SU-DHL-6 (cell line): ENCODE data around the gene TMEM184A.

Experiments used
- H2AFZ ChIP-seq: fragments of 200-600 bp; sonication (generic); 2 replicates; pipeline ENCODE4 v1.6.1; 2014; ENCODE audit warnings: low read depth, mild to moderate bottlenecking, moderate library complexity, mixed read lengths, antibody characterized with exemption, low read length; ENCODE audit not compliant: severe bottlenecking
- H3F3A ChIP-seq: fragments of 200-600 bp; shearing (Covaris generic); 2 replicates; pipeline ENCODE4 v1.6.0; 2016; ENCODE audit warnings: antibody characterized with exemption, mild to moderate bottlenecking; ENCODE audit not compliant: insufficient read depth
- H3K27ac ChIP-seq: fragments of 200-600 bp; sonication (generic); 2 replicates; pipeline ENCODE4 v1.5.1; 2016; ENCODE audit warnings: low read depth, mild to moderate bottlenecking, low read length, moderate library complexity, mixed read lengths
- H3K27me3 ChIP-seq: fragments of 200-600 bp; sonication (generic), shearing (Covaris generic); 2 replicates; pipeline ENCODE4 v1.6.0; 2014; ENCODE audit warnings: mild to moderate bottlenecking, low read length
- H3K36me3 ChIP-seq: fragments of 200-600 bp; sonication (generic); 2 replicates; pipeline ENCODE4 v1.6.1; 2014; ENCODE audit warnings: mild to moderate bottlenecking, low read length, mixed read lengths
- H3K4me2 ChIP-seq: fragments of 300-600, 200-600 bp; shearing (Covaris generic), sonication (generic); 2 replicates; pipeline ENCODE4 v1.6.0; 2014; ENCODE audit warnings: low read length, low read depth, mild to moderate bottlenecking; ENCODE audit not compliant: poor library complexity, severe bottlenecking
- H3K4me3 ChIP-seq: fragments of 200-600 bp; sonication (generic); 2 replicates; pipeline ENCODE4 v1.5.1; 2014; ENCODE audit warnings: antibody characterized with exemption, low read length, mild to moderate bottlenecking, mixed read lengths; ENCODE audit not compliant: insufficient read depth, poor library complexity, severe bottlenecking
- H3K79me2 ChIP-seq: fragments of 200-600 bp; sonication (generic); 2 replicates; pipeline ENCODE4 v1.6.1; 2014; ENCODE audit warnings: mild to moderate bottlenecking, low read length, moderate library complexity; ENCODE audit not compliant: insufficient read depth
- H3K9ac ChIP-seq: fragments of 200-600 bp; sonication (generic); 2 replicates; pipeline ENCODE4 v1.7.0; 2014; ENCODE audit warnings: mild to moderate bottlenecking, low read length
- H3K9me2 ChIP-seq: fragments of 200-600 bp; sonication (generic); replicated peaks from 2 replicates; pipeline ENCODE4 v1.6.1; 2014; ENCODE audit warnings: low read length; ENCODE audit not compliant: insufficient read depth
- H3K9me3 ChIP-seq: fragments of 200-600 bp; sonication (generic); 2 replicates; pipeline ENCODE4 v1.6.1; 2014; ENCODE audit warnings: low read length, mixed read lengths; ENCODE audit not compliant: insufficient read depth
- H4K20me1 ChIP-seq: fragments of 200-600 bp; sonication (generic); 2 replicates; pipeline ENCODE4 v1.6.1; 2014; ENCODE audit warnings: low read depth, mild to moderate bottlenecking, antibody characterized with exemption, low read length, moderate library complexity, mixed read lengths
- EZH2phosphoT487 ChIP-seq: fragments of 200-600 bp; sonication (generic), shearing (Covaris generic); conservative IDR thresholded peaks from 2 replicates; pipeline ENCODE4 v1.6.1; 2018; ENCODE audit warnings: mild to moderate bottlenecking, antibody characterized with exemption, low read length, moderate library complexity, mixed read lengths
- TF ChIP-seq, protein P1 (sequence below): fragments of 200-600 bp; sonication (generic); IDR thresholded peaks from one replicate; pipeline ENCODE4 v1.5.1; 2017; ENCODE audit warnings: antibody characterized with exemption, mild to moderate bottlenecking, low read length, moderate library complexity; ENCODE audit not compliant: insufficient read depth, poor library complexity, severe bottlenecking

Gene TMEM184A

DNA sequence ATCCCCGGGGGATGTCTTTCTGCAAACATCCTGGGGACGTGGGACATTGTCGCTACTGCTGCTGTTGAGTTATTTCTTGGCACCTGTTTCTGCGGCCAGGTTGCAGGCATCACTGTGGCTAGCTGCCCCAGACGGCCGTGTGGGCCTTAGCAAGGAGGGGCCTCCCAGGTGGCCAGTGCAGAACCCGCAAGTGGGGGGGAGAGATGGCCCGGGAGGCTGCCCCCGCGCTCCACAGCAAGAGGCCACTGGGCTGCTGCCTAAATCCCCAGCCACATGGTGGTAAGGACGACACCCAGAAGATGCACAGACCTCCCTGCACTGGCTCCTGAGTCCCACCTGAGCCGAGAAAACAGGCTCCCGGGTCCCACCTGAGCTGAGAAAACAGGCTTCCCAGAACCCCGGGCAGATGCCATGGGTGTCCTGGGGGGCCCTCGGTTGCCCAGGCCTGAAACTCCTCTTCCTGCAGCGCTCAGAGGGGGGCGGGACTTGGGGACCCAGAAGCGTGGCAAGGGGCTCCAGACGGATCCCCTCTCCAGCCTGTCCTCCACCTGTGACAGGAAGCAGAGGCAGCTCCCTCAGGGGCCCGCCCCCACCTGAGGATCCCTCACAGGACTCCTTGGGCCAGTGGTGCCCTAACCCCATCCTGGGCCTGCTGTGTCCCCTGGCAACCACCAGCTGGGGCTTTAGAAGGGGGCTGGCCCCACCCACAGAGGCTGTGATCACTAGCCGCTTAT, 26.5 kb downstream of the TMEM184A start:
- Histone ChIP-seq H2AFZ (no peak overlapping the region), H3F3A (0 out of 2 replicates have a peak, but pooled peaks cover 5% of the 10 kb centered on the region), H3K27ac (no peak overlapping the region), H3K79me2 (peaks cover 34% of the 10 kb centered on the region), H3K27me3 (no peaks in the 10 kb centered on the region), H3K4me3 (no peak overlapping the region), H3K4me2 (no peak overlapping the region), H3K9me2 (no peaks in the 10 kb centered on the region), H3K9me3 (no peaks in the 10 kb centered on the region), H3K36me3 (no peaks in the 10 kb centered on the region), H3K9ac (no peak overlapping the region), H4K20me1 (no peaks in the 10 kb centered on the region)
- TF ChIP-seq EZH2phosphoT487: no peak
- TF ChIP-seq, protein P1, sequence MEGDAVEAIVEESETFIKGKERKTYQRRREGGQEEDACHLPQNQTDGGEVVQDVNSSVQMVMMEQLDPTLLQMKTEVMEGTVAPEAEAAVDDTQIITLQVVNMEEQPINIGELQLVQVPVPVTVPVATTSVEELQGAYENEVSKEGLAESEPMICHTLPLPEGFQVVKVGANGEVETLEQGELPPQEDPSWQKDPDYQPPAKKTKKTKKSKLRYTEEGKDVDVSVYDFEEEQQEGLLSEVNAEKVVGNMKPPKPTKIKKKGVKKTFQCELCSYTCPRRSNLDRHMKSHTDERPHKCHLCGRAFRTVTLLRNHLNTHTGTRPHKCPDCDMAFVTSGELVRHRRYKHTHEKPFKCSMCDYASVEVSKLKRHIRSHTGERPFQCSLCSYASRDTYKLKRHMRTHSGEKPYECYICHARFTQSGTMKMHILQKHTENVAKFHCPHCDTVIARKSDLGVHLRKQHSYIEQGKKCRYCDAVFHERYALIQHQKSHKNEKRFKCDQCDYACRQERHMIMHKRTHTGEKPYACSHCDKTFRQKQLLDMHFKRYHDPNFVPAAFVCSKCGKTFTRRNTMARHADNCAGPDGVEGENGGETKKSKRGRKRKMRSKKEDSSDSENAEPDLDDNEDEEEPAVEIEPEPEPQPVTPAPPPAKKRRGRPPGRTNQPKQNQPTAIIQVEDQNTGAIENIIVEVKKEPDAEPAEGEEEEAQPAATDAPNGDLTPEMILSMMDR: no peak

DNA sequence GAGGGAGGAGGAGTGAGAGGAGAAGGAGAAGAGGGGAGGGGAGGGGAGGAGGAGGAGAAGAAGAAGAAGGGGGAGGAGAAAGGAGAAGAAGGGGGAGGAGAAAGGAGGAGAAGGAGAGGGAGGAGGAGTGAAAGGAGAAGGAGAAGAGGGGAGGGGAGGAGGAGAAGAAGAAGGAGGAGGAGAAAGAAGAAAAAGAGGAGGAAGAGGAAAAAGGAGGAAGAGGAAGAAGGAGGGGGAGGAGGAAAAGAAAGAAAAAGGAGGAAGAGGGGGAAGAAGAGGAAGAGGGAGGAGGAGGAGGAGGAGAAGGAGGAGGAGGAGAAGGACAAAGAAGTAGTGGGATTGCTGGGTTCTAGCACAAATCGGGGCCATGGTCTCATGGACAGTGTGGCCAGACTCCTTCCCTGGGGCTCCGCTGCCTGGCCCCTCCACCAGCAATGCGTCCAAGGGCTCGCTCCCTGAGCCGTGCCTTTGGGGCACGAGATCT, 29.7 kb downstream of the TMEM184A start:
- H4K20me1 ChIP-seq: no peaks in the 10 kb centered on the region
- TF ChIP-seq, protein P1: no peak
- TF ChIP-seq EZH2phosphoT487: no peak
- H3K4me3 ChIP-seq: no peak overlapping the region
- H3K4me2 ChIP-seq: no peak overlapping the region
- H3K27me3 ChIP-seq: no peaks in the 10 kb centered on the region
- no peaks in the 10 kb centered on the region for H3K9me2 ChIP-seq
- H2AFZ ChIP-seq: no peak overlapping the region
- H3F3A ChIP-seq: no peaks in the 10 kb centered on the region
- no peak overlapping the region for H3K9ac ChIP-seq
- peaks cover 2% of the 10 kb centered on the region for H3K79me2 ChIP-seq
- no peaks in the 10 kb centered on the region for H3K9me3 ChIP-seq
- H3K27ac ChIP-seq: no peak overlapping the region
- no peaks in the 10 kb centered on the region for H3K36me3 ChIP-seq

DNA sequence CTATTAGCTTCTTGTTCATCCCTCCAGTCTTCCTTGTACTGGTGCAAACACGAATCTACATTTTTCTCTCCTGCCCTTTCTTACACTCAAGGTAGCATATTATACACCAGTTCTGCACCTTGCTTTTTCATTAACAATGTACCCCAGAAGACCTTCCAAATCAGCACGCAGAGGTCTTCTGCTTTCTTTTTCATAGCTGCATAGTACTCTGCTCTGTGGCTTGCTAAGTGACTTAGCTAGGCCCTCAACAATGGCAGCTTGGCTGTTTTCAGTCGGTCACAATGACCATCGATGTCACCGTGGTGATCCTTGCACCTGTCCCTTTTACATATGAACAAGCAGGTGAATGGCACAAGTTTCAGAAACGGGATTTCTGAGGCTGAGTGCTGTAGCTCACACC, 30.6 kb downstream of the TMEM184A start:
- no peaks in the 10 kb centered on the region for H3K27me3 ChIP-seq
- TF ChIP-seq, protein P1: no peak
- TF ChIP-seq EZH2phosphoT487: no peak
- no peaks in the 10 kb centered on the region for H3K36me3 ChIP-seq
- H3F3A ChIP-seq: no peaks in the 10 kb centered on the region
- no peak overlapping the region for H3K4me2 ChIP-seq
- no peaks in the 10 kb centered on the region for H4K20me1 ChIP-seq
- no peak overlapping the region for H3K4me3 ChIP-seq
- no peaks in the 10 kb centered on the region for H3K9me2 ChIP-seq
- no peak overlapping the region for H2AFZ ChIP-seq
- no peaks in the 10 kb centered on the region for H3K9me3 ChIP-seq
- no peak overlapping the region for H3K27ac ChIP-seq
- H3K79me2 ChIP-seq: no peaks in the 10 kb centered on the region
- H3K9ac ChIP-seq: no peak overlapping the region
